Endothelial cell (in vitro differentiated cells): ENCODE measurements around the gene RTCB. TPM values are rescaled to one million over a fixed set of nuclear protein-coding genes. Genes with fewer than 3 reads are reported as not detected.

ENCODE experiments used
- DNase-seq: peaks from one replicate; pipeline ENCODE4 v3.0.0; 2021; ENCODE audit warnings: low spot score
- H3K27ac Mint-ChIP-seq: one replicate; pipeline ENCODE4 v1.8.0; 2021; ENCODE audit warnings: mixed read lengths, inconsistent platforms; ENCODE audit not compliant: unreplicated experiment
- H3K27me3 Mint-ChIP-seq: one replicate; pipeline ENCODE4 v1.8.0; 2021; ENCODE audit warnings: mild to moderate bottlenecking, moderate library complexity, mixed read lengths, inconsistent platforms; ENCODE audit not compliant: unreplicated experiment
- H3K36me3 Mint-ChIP-seq: one replicate; pipeline ENCODE4 v1.8.0; 2021; ENCODE audit warnings: mild to moderate bottlenecking, low read depth, mixed read lengths, inconsistent platforms; ENCODE audit not compliant: unreplicated experiment
- H3K4me1 Mint-ChIP-seq: one replicate; pipeline ENCODE4 v1.8.0; 2021; ENCODE audit warnings: mild to moderate bottlenecking, mixed read lengths, inconsistent platforms; ENCODE audit not compliant: unreplicated experiment
- H3K4me3 Mint-ChIP-seq: one replicate; pipeline ENCODE4 v1.8.0; 2021; ENCODE audit warnings: mild to moderate bottlenecking, mixed read lengths, inconsistent platforms; ENCODE audit not compliant: unreplicated experiment
- H3K9me3 Mint-ChIP-seq: one replicate; pipeline ENCODE4 v1.8.0; 2021; ENCODE audit warnings: mixed read lengths, inconsistent platforms; ENCODE audit not compliant: unreplicated experiment
- long read RNA-seq: library from polyadenylated mRNA; unstranded; transcript quantifications from one replicate; pipeline ENCODE4 v2.0.0, GENCODE V29; 2020; ENCODE audit not compliant: unreplicated experiment
- total RNA-seq: library from RNA; stranded (reverse); fragmentation: NEBNext Ultra II Directional; extraction: Animal tissue kit (Norgen Biotek cat#: 25700); gene quantifications from one replicate; pipeline ENCODE4 v1.2.1, GENCODE V29; 2021; ENCODE audit not compliant: unreplicated experiment
- TF ChIP-seq, protein P1 (sequence below): fragments of 200-600 bp; sonication (generic); IDR thresholded peaks from one replicate; pipeline ENCODE4 v1.5.0; 2021; ENCODE audit warnings: antibody characterized with exemption; ENCODE audit not compliant: unreplicated experiment

RTCB gene
- 107 TPM for total RNA-seq
- long read RNA-seq, transcript RTCB-201 (12 exons, 2,027 nt) = major isoform, 251 of 279 reads
- long read RNA-seq, partial matches to known transcripts = 6 of 279 reads
- long read RNA-seq, other reads (novel, unspliced or antisense) = 21 of 279 reads

DNA sequence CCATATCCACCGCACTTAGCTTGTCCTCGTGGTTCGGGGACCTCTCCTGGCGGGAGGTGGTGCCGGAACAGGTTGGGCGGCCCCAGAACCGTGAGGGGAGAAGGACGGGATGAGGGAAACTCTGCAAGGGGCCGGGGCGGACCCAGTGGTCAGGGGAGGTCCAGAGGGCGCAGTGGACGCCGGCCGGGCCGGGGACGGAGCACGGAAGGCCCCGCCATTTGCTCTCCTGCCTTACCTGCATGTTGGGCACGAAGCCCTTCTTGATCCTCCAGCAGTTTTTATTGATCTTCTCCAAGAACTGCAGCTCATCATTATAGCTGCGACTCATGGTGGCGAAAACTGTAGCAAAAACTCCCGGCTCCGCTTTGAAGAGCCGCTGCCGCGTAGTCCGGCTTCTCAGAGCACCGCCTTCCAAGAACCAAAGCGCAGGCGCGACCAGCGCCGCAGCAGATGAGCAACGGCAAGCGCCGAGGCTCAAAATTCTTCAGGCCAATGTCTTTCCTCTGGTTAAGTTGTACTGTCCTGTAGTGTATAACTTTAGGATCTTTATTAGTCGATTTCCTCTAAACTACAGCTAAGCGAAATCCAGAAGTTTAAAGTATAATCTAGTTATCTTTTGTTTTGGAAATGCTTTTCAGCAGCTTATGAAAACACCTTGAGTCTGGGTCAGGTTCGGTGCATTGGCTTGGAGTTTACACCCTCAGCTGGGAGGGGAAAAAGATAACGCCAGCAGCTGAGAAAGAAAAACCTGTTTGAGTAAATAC lies at the start of gene RTCB:
Gene RTCB, minus strand, starts transcription at position 419 of the 764 bp plus-strand sequence. Its CDS starts 91 bp downstream, at position 328.
- H3K9me3 Mint-ChIP-seq = no peaks in the 10 kb centered on the region
- peaks cover 29% of the 10 kb centered on the region for H3K4me1 Mint-ChIP-seq
- peak within 1 kb of the TSS; percentile 86 for H3K27ac Mint-ChIP-seq
- TF ChIP-seq, protein P1, sequence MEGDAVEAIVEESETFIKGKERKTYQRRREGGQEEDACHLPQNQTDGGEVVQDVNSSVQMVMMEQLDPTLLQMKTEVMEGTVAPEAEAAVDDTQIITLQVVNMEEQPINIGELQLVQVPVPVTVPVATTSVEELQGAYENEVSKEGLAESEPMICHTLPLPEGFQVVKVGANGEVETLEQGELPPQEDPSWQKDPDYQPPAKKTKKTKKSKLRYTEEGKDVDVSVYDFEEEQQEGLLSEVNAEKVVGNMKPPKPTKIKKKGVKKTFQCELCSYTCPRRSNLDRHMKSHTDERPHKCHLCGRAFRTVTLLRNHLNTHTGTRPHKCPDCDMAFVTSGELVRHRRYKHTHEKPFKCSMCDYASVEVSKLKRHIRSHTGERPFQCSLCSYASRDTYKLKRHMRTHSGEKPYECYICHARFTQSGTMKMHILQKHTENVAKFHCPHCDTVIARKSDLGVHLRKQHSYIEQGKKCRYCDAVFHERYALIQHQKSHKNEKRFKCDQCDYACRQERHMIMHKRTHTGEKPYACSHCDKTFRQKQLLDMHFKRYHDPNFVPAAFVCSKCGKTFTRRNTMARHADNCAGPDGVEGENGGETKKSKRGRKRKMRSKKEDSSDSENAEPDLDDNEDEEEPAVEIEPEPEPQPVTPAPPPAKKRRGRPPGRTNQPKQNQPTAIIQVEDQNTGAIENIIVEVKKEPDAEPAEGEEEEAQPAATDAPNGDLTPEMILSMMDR = no peak
- peak within 1 kb of the TSS; percentile 96 for H3K4me3 Mint-ChIP-seq
- peak; percentile 91 for DNase-seq
- peaks cover 2% of the 10 kb centered on the region for H3K27me3 Mint-ChIP-seq
- peaks cover 9% of the 10 kb centered on the region for H3K36me3 Mint-ChIP-seq

DNA sequence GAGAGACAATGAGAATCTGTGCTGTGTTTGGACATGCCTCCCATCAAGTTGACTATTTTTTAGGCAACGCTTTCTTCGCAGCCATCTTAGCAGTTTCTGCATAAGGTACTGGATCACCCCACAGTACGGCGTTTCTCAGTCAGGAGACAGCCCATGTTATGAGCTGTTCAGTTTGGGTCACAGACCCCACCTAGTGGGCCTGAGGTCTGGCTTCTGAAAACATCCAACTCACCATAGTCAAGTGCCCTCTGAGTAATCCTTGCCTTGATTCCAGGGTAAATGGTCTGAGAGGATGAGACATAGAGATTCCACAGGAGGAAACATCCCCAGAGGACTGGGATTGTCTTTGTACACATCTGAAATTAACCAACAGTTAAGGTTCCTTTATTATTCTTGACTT lies 45.0 kb upstream of the RTCB start:
- peaks cover 9% of the 10 kb centered on the region for H3K27me3 Mint-ChIP-seq
- H3K9me3 Mint-ChIP-seq = no peaks in the 10 kb centered on the region
- TF ChIP-seq, protein P1 = no peak
- no peak overlapping the region for H3K4me3 Mint-ChIP-seq
- no peak overlapping the region for H3K27ac Mint-ChIP-seq
- H3K4me1 Mint-ChIP-seq = peaks cover 6% of the 10 kb centered on the region
- no peaks in the 10 kb centered on the region for H3K36me3 Mint-ChIP-seq
- no peak for DNase-seq

DNA sequence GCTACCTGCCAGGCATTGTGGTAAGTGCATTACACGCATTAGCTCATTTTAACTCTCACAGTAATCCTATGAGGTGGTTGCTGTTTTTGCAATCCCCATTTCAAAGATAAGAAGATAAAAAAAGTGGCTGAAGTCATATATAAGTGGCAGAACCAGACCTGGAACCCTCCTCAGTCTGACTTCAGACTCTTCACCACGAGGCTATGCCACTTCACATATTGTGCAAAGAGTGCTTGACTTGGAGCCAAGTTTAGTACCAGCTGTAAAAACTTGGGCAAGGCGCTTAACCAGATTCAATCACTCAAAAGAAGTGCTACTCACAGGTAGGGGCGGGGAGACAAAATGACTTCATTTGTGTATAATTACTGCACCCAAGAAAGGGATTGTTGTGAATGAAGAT lies 36.9 kb upstream of the RTCB start:
- Mint-ChIP-seq H3K9me3 (no peaks in the 10 kb centered on the region), H3K27me3 (no peaks in the 10 kb centered on the region), H3K27ac (no peak overlapping the region), H3K4me1 (no peaks in the 10 kb centered on the region), H3K4me3 (no peak overlapping the region), H3K36me3 (no peaks in the 10 kb centered on the region)
- TF ChIP-seq, protein P1 = no peak
- DNase-seq = no peak

DNA sequence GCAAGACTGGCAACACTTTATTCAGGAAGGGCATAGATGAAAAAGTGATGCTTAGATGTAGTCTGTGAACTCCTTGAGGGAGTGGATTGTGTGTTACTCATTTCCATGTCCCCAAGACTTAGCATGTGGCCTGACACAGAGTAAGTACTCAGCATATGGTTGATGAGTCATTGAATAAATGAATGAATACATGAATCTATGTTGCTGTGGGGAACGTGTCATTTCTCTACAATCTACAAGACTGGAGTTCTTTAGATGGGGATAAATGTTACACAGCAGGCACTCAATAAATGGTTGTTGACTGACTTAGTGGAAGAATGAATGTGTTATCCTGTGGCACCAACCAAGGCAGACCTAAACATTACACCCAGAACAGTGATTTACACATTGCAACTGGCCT lies 34.3 kb upstream of the RTCB start:
- no peaks in the 10 kb centered on the region for H3K4me1 Mint-ChIP-seq
- no peak for DNase-seq
- H3K4me3 Mint-ChIP-seq = no peak overlapping the region
- no peaks in the 10 kb centered on the region for H3K27me3 Mint-ChIP-seq
- no peak overlapping the region for H3K27ac Mint-ChIP-seq
- TF ChIP-seq, protein P1 = no peak
- H3K36me3 Mint-ChIP-seq = no peaks in the 10 kb centered on the region
- H3K9me3 Mint-ChIP-seq = no peaks in the 10 kb centered on the region

DNA sequence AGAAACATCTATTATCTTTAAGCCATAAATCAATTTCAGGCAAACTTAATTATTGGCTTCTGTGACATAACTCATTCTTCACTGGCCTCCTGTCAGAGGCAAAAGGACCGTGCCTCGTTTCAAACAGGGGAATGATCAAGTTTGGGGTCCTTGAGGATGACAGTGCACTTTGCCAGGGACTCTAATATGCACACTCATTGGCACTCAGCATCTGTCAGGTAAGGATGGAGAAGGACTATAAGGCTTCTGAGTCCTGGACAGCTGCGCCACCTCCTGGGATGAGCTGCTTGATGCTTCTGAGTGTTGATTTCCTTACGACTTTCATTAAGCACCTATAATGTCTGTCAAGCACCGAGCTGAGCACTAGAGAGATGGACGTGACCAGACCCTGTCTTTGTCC lies 32.0 kb upstream of the RTCB start:
- H3K27ac Mint-ChIP-seq = no peak overlapping the region
- no peaks in the 10 kb centered on the region for H3K4me1 Mint-ChIP-seq
- DNase-seq = peak; percentile 15
- no peak overlapping the region for H3K4me3 Mint-ChIP-seq
- no peaks in the 10 kb centered on the region for H3K36me3 Mint-ChIP-seq
- H3K27me3 Mint-ChIP-seq = no peaks in the 10 kb centered on the region
- TF ChIP-seq, protein P1 = no peak
- no peaks in the 10 kb centered on the region for H3K9me3 Mint-ChIP-seq
